Stimulated activated CD4-positive, alpha-beta T cell treated with anti-CD3 and anti-CD28 coated beads, Interleukin-4, amount 100 ng/mL, for 24 hours (primary cell): ENCODE results near the gene CERS1.

Experiments
- DNase-seq: peaks from one replicate; pipeline ENCODE4 v3.0.0-alpha.2; 2020

Gene CERS1

GRCh38 chr19:18895824-18896341, at the start of gene CERS1:
CERS1 (minus strand) TSS chr19:18896158; CDS start chr19:18896072, 86 bp downstream.
- DNase-seq, result no peak

- no peak for DNase-seq
Measured at GRCh38 chr19:18945297-18945696, 49.3 kb upstream of the CERS1 start.

- no peak for DNase-seq
Measured at GRCh38 chr19:18943465-18943864, 47.5 kb upstream of the CERS1 start.

GRCh38 chr19:18942692-18943091, 46.7 kb upstream of the CERS1 start:
- no peak for DNase-seq

DNA sequence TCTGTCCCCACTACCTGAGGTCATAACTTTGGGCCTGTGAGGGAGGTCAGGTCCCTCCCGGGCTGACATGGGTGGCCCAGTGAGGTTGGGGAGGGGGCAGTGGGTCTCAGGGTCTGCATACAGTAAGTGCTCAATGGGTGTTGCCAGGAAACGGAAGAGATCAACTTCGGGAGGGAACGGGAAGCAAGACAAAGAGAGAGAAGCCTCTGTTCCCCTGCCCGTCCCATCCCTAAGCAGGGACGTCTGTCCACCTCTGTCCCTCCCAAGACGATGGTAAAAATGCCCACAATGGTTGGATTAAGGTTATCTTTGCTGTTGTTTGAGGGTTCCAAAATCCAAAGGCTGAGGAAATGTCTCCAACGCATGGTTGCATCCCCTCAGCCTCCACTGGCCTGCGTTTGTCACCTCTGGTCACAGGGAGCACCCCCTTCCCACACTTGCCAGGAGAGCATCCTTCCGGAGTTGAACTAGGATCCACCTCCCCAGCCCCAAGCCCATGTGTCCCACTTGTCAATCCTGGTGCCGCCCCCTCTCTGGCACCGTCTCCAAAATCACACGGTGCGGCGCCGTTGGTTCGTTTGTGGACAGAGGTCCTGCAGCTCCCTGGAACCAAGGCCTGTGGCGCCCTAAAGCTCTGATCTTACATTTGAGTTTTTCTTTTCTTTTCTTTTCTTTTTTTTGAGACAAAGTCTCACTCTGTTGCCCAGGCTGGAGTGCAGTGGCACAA, 45.8 kb upstream of the CERS1 start:
- no peak for DNase-seq

GRCh38 chr19:18940769-18941627, 45.0 kb upstream of the CERS1 start, which contains the start of gene HOMER3:
HOMER3 (minus strand) TSS chr19:18941217; CDS start chr19:18938982, 2,235 bp downstream.
- DNase-seq, result peak; percentile 77

GRCh38 chr19:18939922-18940768, 44.2 kb upstream of the CERS1 start:
- no peak for DNase-seq

DNA sequence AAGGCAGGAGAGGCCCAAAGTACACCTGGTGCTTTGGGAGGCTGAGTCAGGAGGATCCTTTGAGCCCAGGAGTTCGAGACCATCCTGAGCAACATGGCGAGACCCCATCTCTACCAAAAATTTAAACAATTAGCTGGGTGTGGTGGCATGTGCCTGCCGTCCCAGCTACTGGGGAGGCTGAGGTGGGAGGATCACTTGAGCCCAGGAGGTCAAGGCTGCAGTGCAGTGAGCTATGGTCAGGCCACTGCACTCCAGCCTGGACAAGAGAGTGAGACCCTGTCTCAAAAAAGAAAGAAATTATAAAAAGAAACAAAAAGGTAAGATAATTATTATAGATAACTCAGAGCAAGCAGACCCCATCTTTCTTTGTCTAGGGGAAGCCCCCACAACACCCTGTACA, 43.2 kb upstream of the CERS1 start:
- no peak for DNase-seq

DNA sequence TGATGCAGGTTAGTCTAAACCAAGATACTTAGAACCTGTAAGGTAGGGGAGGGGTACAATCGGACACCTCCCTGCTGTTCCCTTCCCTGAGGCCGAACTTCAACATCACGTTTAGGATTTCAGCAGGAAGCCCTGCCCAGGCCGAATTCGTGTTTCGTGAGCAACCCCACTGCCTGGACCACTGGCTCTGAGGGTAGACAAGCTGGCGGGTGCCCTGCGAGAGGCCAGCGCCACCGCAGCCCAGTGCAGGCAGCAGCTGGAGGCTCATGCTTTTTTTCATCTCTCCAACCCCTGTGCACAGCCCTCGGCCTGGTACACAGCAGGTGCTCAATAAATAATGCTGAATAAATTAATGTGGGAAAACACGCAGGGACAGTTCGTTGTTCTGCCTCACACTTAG, 37.3 kb upstream of the CERS1 start:
- no peak for DNase-seq

DNA sequence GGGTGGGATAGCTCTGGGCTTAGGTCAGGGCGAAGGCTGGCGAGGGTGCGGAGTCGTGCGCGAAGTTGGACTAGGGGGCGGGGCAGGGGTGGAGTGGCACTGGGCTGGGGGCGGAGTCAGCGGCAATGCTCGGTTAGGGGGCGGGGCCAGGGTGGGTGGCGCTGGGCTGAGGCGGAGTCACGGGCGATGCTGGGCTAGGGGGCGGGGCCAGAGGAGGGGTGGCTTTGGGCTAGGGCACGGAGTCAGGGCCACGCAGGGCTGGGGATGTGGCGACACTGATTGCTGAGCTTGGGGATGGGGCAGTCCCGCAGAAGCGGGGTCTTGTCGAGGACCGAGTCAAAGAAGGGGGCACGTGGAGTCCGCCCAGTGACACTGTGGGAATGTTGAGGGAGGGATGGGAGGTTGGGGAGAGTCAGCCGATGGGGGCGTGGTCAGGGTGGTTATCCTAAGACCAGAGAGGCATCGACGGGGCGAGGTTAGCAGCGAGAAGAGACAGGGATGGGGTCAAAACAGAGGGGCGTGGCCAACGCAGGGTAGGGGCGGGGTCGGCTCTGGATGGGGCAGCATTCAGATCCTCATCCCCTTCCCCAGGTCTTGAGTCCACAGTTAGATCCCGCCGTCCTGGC, 36.4 kb upstream of the CERS1 start:
- DNase-seq, result peak; percentile 85

DNA sequence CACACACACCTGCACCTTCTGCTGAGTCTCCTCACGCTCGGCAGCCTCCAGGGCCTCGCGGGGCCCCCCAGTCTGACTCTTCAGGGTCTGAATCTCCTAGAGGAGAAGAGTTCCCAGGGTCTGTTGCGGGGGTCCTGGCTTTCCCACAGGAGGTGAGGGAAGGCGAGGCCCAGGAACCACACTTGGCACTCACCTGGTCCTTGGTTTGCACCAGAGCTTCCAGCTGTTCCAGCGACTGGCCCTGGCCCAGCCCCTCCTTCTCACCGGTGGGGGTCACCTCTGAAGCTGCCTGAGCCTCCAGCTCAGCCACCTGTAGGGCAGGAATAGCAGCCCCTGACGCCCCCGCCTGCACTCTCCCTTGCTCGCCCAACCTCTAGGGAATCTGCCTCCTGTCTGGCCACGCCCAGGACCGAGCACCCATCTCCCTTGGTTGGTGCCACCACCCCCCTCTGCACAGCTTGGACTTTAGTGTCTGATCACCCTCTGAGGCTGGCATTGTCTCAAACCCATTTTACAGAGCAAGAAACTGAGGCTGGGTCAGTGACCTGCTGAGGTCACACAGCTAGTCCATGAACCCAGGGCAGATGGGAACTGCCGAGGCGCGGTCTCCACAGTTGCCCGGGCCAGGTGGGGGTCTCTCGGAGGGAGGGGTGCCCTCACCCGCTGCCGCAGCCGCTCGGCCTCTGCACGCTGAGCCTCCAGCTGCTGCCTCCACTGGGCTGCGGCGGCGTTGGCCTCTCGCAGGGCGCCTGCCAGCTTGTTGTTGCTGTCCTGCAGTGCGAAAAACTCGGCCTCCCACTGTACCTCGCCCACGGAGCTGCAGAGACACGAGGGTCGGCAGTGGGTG, 35.6 kb upstream of the CERS1 start:
- DNase-seq, result no peak

- no peak for DNase-seq
Measured at GRCh38 chr19:18929311-18929710, 33.4 kb upstream of the CERS1 start.

DNA sequence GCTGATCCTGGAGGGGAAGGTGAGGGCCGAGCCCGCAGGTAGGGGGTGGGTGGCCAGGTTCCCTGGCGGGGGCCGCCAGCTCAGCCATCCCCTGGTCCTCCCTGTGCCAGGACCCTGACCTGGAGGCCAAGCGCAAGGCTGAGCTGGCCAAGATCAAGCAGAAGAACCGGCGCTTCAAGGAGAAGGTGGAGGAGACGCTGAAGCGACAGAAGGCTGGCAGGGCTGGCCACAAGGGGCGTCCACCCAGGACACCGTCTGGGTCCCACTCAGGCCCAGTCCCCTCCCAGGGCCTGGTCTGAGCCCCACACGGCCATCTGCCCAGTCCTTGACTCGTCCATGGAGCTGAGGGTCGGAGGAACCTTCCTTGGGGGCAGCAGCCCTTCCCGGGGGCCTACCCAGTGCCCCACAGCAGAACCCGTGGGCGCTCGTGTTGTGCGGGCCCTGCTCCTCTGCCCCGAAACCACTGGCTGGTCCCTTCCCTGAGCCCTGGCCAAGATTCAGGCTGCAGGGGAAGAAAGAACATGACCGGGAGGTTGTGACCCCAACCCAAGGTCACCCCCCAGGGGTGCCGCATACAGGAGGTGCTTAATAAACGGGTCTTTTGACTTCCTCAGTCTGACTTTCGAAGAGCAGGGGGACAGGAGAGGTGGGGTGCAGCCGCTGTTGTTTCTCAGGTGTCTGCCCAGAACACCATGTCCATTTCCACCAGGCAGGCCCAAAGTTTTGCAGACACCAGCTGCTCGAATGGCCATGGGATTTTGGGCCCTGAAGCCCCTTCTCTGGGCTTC, 32.3 kb upstream of the CERS1 start:
- no peak for DNase-seq

- no peak for DNase-seq
Measured at GRCh38 chr19:18924684-18925213, 28.8 kb upstream of the CERS1 start.

- no peak for DNase-seq
Measured at GRCh38 chr19:18922228-18922985, 26.4 kb upstream of the CERS1 start.

GRCh38 chr19:18921593-18921992, 25.6 kb upstream of the CERS1 start:
- DNase-seq, result no peak

- no peak for DNase-seq
Measured at GRCh38 chr19:18920400-18920799, 24.4 kb upstream of the CERS1 start.

DNA sequence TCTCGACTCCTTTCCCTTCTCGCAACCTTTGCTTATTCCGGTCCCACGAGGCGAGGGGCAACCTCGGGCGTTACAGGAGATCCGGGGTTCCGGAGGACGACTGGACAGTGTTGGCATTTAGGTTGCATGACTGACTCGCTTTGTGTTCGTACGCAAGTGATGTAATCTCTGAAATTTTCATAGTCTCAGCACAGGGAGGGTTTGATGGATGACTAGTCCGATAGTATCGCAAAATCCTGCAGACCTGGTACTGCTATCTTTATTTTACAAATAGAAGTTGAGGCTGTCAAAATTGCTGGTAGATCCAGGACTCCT, 23.9 kb upstream of the CERS1 start:
- no peak for DNase-seq

- peak; percentile 97 for DNase-seq
Measured at GRCh38 chr19:18919086-18919899, 23.3 kb upstream of the CERS1 start, which contains the start of the genes COPE and DDX49. COPE (minus strand) TSS chr19:18919387; CDS start chr19:18919348, 39 bp downstream. DDX49 (plus strand) TSS chr19:18919715; CDS start chr19:18919742, 27 bp downstream.
